Kidney epithelial cell (primary cell): ENCODE data around the gene DDX4. TPM values are rescaled to one million over a fixed set of nuclear protein-coding genes. Genes with fewer than 3 reads are reported as not detected.
"Not testable (repeated sequence)": the region's sequence is repeated elsewhere in the genome, so short reads cannot be mapped to it uniquely, and the experiment has no call there.

Source experiments
- DNase-seq: peaks from one replicate; pipeline ENCODE4 v3.0.0-alpha.2; 2010; ENCODE audit warnings: low read depth
- H3K27me3 ChIP-seq: 2 replicates; pipeline ENCODE4 v1.6.0; 2011; ENCODE audit warnings: low read length; ENCODE audit not compliant: control insufficient read depth, insufficient read depth
- H3K36me3 ChIP-seq: 2 replicates; pipeline ENCODE4 v1.5.1; 2011; ENCODE audit warnings: low read length; ENCODE audit not compliant: control insufficient read depth, insufficient read depth
- H3K4me3 ChIP-seq: 2 replicates; pipeline ENCODE4 v1.5.1; 2011; ENCODE audit warnings: low read depth, mild to moderate bottlenecking, control low read depth, low read length
- CTCF ChIP-seq: IDR thresholded peaks from 2 replicates; pipeline ENCODE4 v1.5.1; 2011; ENCODE audit warnings: mild to moderate bottlenecking, moderate library complexity, low read length, control low read depth, inconsistent platforms; ENCODE audit not compliant: insufficient read depth, poor library complexity, severe bottlenecking
- total RNA-seq: library from RNA; depleted of rRNA; stranded (reverse); fragments of >200 nt; gene quantifications from 2 replicates; pipeline ENCODE4 v1.2.3, GENCODE V29; 2015

DDX4 gene
- total RNA-seq, 1 donor from 2014 or later = not detected

- no peaks in the 10 kb centered on the region for H3K36me3 ChIP-seq
- no peak for TF ChIP-seq CTCF
- no peak for DNase-seq
- H3K27me3 ChIP-seq = no peaks in the 10 kb centered on the region
- H3K4me3 ChIP-seq = no peak overlapping the region
Observed at GRCh38 chr5:55715519-55716078, 22.3 kb upstream of the DDX4 start.

- not testable (repeated sequence) for DNase-seq, H3K4me3 ChIP-seq, H3K27me3 ChIP-seq, H3K36me3 ChIP-seq
Observed at GRCh38 chr5:55719026-55719425, 18.8 kb upstream of the DDX4 start.

GRCh38 chr5:55720188-55720703, 17.6 kb upstream of the DDX4 start:
- H3K4me3 ChIP-seq = no peak overlapping the region
- no peak for TF ChIP-seq CTCF
- no peaks in the 10 kb centered on the region for H3K36me3 ChIP-seq
- no peak for DNase-seq
- H3K27me3 ChIP-seq = no peaks in the 10 kb centered on the region

GRCh38 chr5:55724281-55724680, 13.6 kb upstream of the DDX4 start:
- Histone ChIP-seq H3K27me3 (no peaks in the 10 kb centered on the region), H3K36me3 (no peaks in the 10 kb centered on the region), H3K4me3 (no peak overlapping the region)
- no peak for TF ChIP-seq CTCF
- DNase-seq = no peak

GRCh38 chr5:55731848-55732247, 6.0 kb upstream of the DDX4 start:
- Histone ChIP-seq H3K4me3 (no peak overlapping the region), H3K36me3 (no peaks in the 10 kb centered on the region), H3K27me3 (no peaks in the 10 kb centered on the region)
- no peak for TF ChIP-seq CTCF
- DNase-seq = no peak

GRCh38 chr5:55732585-55732984, 5.3 kb upstream of the DDX4 start:
- no peaks in the 10 kb centered on the region for H3K36me3 ChIP-seq
- TF ChIP-seq CTCF = no peak
- H3K4me3 ChIP-seq = no peak overlapping the region
- no peak for DNase-seq
- H3K27me3 ChIP-seq = no peaks in the 10 kb centered on the region
